Endothelial cell of umbilical vein (primary cell): ENCODE data around the gene RNF169. TPM values are rescaled to one million over a fixed set of nuclear protein-coding genes. Genes with fewer than 3 reads are reported as not detected.

Experiments
- BruUV-seq: library from RNA; stranded (reverse); fragments of 400-500 nt; replicated peaks from 2 replicates; lab custom pipeline; 2021; lab: Mats Ljungman, UMichigan
- CTCF ChIA-PET: fragments of 300-600, 350-600 bp; sonication (Branson Sonifier 250); formaldehyde crosslinking; loops from one replicate; lab custom pipeline; 2021; ENCODE audit warnings: antibody characterized with exemption, inconsistent platforms; lab: Charles Lee
- POLR2A ChIA-PET: fragments of 300-600, 350-600 bp; sonication (Branson Sonifier 250); formaldehyde crosslinking; loops from one replicate; lab custom pipeline; 2021; ENCODE audit warnings: antibody characterized with exemption, inconsistent platforms; lab: Charles Lee
- DNase-seq: peaks from one replicate; pipeline ENCODE4 v3.0.0-alpha.2; 2011; ENCODE audit warnings: low read depth, low spot score
- FAIRE-seq: peaks from 2 replicates; lab custom pipeline; 2011; peaks lifted over from hg19 to GRCh38; lab: Jason Lieb, UNC
- H2AFZ ChIP-seq: 2 replicates; pipeline ENCODE4 v1.6.0; 2012; ENCODE audit warnings: low read depth, low read length, control low read depth, inconsistent platforms
- H3K27ac ChIP-seq: 2 replicates; pipeline ENCODE4 v1.5.1; 2011; ENCODE audit warnings: low read depth, mild to moderate bottlenecking, control low read depth, low read length, moderate library complexity; ENCODE audit not compliant: insufficient read depth
- H3K27me3 ChIP-seq, 2 experiments: 2 replicates each; pipeline versions ENCODE4 v1.6.0 to v1.6.1; 2011; ENCODE audit warnings: low read length in 2 of 2, mixed read lengths in 1 of 2; ENCODE audit not compliant: control insufficient read depth in 2 of 2, insufficient read depth in 2 of 2
- H3K36me3 ChIP-seq, 2 experiments: 2 replicates in 1 of 2; 3 replicates in 1 of 2; pipeline ENCODE4 v1.5.1; 2011; ENCODE audit warnings: low read length in 2 of 2, mild to moderate bottlenecking in 1 of 2, moderate library complexity in 1 of 2; ENCODE audit not compliant: control insufficient read depth in 2 of 2, insufficient read depth in 2 of 2; ENCODE audit errors: extremely low read depth in 1 of 2
- H3K4me1 ChIP-seq: 3 replicates; pipeline ENCODE4 v1.5.1; 2011; ENCODE audit warnings: mild to moderate bottlenecking, low read length; ENCODE audit not compliant: control insufficient read depth, insufficient read depth; ENCODE audit errors: extremely low read depth
- H3K4me2 ChIP-seq: 2 replicates; pipeline ENCODE4 v1.6.1; 2011; ENCODE audit warnings: low read length, control low read depth, mixed read lengths; ENCODE audit not compliant: insufficient read depth
- H3K4me3 ChIP-seq, 3 experiments: fragments of 200-600 bp in 1 of 3; sonication (generic), shearing (Covaris generic) in 1 of 3; replicated peaks in 1 of 3; 2 replicates each; pipeline ENCODE4 v1.5.1; 2011 to 2016; ENCODE audit warnings: control low read depth in 3 of 3, low read length in 3 of 3, mild to moderate bottlenecking in 2 of 3, inconsistent platforms in 1 of 3, low read depth in 1 of 3, moderate library complexity in 1 of 3; ENCODE audit not compliant: insufficient read depth in 1 of 3
- H3K79me2 ChIP-seq: 2 replicates; pipeline ENCODE4 v1.6.0; 2012; ENCODE audit warnings: low read length, inconsistent platforms; ENCODE audit not compliant: control insufficient read depth, insufficient read depth
- H3K9ac ChIP-seq: replicated peaks from 2 replicates; pipeline ENCODE3; 2011; ENCODE audit warnings: low read length, control low read depth; ENCODE audit not compliant: insufficient read depth; ENCODE audit errors: extremely low read depth
- H3K9me1 ChIP-seq: replicated peaks from 3 replicates; pipeline ENCODE4 v1.6.0; 2011; ENCODE audit warnings: mild to moderate bottlenecking, low read length; ENCODE audit not compliant: control insufficient read depth, insufficient read depth; ENCODE audit errors: extremely low read depth
- H3K9me3 ChIP-seq: replicated peaks from 2 replicates; pipeline ENCODE4 v1.5.1; 2012; ENCODE audit warnings: low read length, inconsistent platforms; ENCODE audit not compliant: control insufficient read depth, insufficient read depth
- H4K20me1 ChIP-seq: replicated peaks from 2 replicates; pipeline ENCODE3; 2011; ENCODE audit warnings: mild to moderate bottlenecking, low read length; ENCODE audit not compliant: control insufficient read depth, insufficient read depth; ENCODE audit errors: extremely low read depth
- EZH2 ChIP-seq: IDR thresholded peaks from 2 replicates; pipeline ENCODE4 v1.6.1; 2012; ENCODE audit warnings: borderline replicate concordance, low read depth, mild to moderate bottlenecking, moderate library complexity, low read length, inconsistent platforms; ENCODE audit not compliant: severe bottlenecking
- FOS ChIP-seq: IDR thresholded peaks from 2 replicates; pipeline ENCODE4 v1.6.1; 2011; ENCODE audit warnings: mild to moderate bottlenecking, low read length, moderate library complexity, borderline replicate concordance; ENCODE audit not compliant: insufficient read depth
- GATA2 ChIP-seq: IDR thresholded peaks from 2 replicates; pipeline ENCODE4 v1.7.0; 2011; ENCODE audit warnings: low read depth, mild to moderate bottlenecking, moderate library complexity, mixed read lengths, low read length; ENCODE audit not compliant: insufficient read length, insufficient read depth
- JUN ChIP-seq: IDR thresholded peaks from 2 replicates; pipeline ENCODE4 v1.6.1; 2011; ENCODE audit warnings: borderline replicate concordance, low read depth; ENCODE audit not compliant: insufficient read length, insufficient read depth
- MYC ChIP-seq: IDR thresholded peaks from one replicate; pipeline ENCODE4 v1.6.1; 2011; ENCODE audit warnings: mild to moderate bottlenecking, low read depth, low read length
- POLR2A ChIP-seq: IDR thresholded peaks from 2 replicates; pipeline ENCODE4 v1.6.1; 2012; ENCODE audit warnings: low read depth, mild to moderate bottlenecking, control low read depth, low read length
- POLR2AphosphoS5 ChIP-seq: IDR thresholded peaks from 2 replicates; pipeline ENCODE4 v1.6.1; 2012; ENCODE audit warnings: low read depth, mild to moderate bottlenecking, control low read depth, low read length, moderate library complexity; ENCODE audit not compliant: insufficient read depth
- dilution Hi-C: fragments of 300-500 bp; cut with MboI; formaldehyde crosslinking; loops from one replicate; pipeline ENCODE4 v1.15.0; 2019; ENCODE audit warnings: low sequenced_read_pairs; ENCODE audit not compliant: extremely low pct_ligation_motif_present
- intact Hi-C: fragments of 100-400 bp; cut with micrococcal nuclease; formaldehyde crosslinking; loops from one replicate; pipeline ENCODE4 v1.10.0; 2022
- polyA plus RNA-seq, 4 experiments: library from polyadenylated mRNA; depleted of rRNA in 3 of 4; stranded (reverse) in 3 of 4; unstranded in 1 of 4; fragments of >200 nt; gene quantifications; 2 replicates each; pipeline versions ENCODE4 v1.2.1 to v1.2.3, GENCODE V29; 2011 to 2012; ENCODE audit warnings: missing spikeins in 1 of 4
- total RNA-seq: library from RNA; stranded (reverse); gene quantifications from 2 replicates; pipeline ENCODE4 v1.2.3, GENCODE V29; 2021
- TF ChIP-seq, protein P1 (sequence below), 2 donors: IDR thresholded peaks; 1 replicate in 1 of 2; 2 replicates in 1 of 2; pipeline ENCODE4 v1.5.1; 2011; ENCODE audit warnings: low read length in 2 of 2, mild to moderate bottlenecking in 2 of 2, moderate library complexity in 2 of 2, control low read depth in 1 of 2, inconsistent platforms in 1 of 2, low read depth in 1 of 2; ENCODE audit not compliant: insufficient read depth in 1 of 2; ENCODE audit errors: extremely low read depth in 1 of 2
- TF ChIP-seq, protein P2 (sequence below): IDR thresholded peaks from 2 replicates; pipeline ENCODE4 v1.6.1; 2011; ENCODE audit not compliant: insufficient read depth, insufficient read length

The RNF169 gene
- total and polyA plus RNA-seq, 2 donors (not counting 3 experiments of a cell fraction or from before 2014, with no cell fraction given): 5.8 to 21.3 TPM

DNA sequence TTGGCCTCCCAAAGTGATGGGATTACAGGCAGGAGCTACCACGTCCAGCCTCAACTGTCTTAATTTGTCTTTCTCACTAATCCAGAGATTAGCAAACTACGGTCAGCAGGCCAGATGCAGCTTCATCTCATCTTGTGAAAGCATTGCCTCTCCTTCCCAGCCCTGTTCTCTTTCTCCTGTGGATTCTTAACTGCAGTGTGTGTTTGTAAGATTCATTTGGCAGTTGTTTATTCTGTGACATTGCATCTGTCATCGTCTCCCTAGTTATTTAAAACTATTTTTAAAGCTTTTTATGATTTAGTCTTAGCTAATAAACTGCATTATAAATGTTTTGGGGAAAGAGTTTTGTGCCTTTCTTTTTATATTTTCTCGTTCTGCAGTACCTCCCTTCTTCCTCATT is 29.2 kb downstream of the RNF169 start:
- TF ChIP-seq, protein P1, sequence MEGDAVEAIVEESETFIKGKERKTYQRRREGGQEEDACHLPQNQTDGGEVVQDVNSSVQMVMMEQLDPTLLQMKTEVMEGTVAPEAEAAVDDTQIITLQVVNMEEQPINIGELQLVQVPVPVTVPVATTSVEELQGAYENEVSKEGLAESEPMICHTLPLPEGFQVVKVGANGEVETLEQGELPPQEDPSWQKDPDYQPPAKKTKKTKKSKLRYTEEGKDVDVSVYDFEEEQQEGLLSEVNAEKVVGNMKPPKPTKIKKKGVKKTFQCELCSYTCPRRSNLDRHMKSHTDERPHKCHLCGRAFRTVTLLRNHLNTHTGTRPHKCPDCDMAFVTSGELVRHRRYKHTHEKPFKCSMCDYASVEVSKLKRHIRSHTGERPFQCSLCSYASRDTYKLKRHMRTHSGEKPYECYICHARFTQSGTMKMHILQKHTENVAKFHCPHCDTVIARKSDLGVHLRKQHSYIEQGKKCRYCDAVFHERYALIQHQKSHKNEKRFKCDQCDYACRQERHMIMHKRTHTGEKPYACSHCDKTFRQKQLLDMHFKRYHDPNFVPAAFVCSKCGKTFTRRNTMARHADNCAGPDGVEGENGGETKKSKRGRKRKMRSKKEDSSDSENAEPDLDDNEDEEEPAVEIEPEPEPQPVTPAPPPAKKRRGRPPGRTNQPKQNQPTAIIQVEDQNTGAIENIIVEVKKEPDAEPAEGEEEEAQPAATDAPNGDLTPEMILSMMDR (IDR thresholded peaks at IDR 0.05; ENCODE audit: extremely low read depth in 1 of 2, insufficient read depth in 1 of 2, low read depth in 1 of 2, low read length in 2 of 2): no peak
- no peak for TF ChIP-seq EZH2
- TF ChIP-seq, protein P2, sequence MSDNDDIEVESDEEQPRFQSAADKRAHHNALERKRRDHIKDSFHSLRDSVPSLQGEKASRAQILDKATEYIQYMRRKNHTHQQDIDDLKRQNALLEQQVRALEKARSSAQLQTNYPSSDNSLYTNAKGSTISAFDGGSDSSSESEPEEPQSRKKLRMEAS: no peak
- TF ChIP-seq MYC: no peak
- no peak for TF ChIP-seq JUN
- no peak for TF ChIP-seq FOS
- TF ChIP-seq POLR2AphosphoS5: no peak
- no peak for TF ChIP-seq GATA2
- no peak for TF ChIP-seq POLR2A
- DNase-seq: no peak
- no TSS peak for BruUV-seq
- FAIRE-seq: no peak
- Histone ChIP-seq H3K27me3 (no peaks in the 10 kb centered on the region), H3K4me1 (peaks cover 11% of the 10 kb centered on the region), H3K79me2 (peaks cover 80% of the 10 kb centered on the region), H3K9ac (no peak overlapping the region), H3K36me3 (no peaks in the 10 kb centered on the region), H2AFZ (no peak overlapping the region), H3K4me2 (no peak overlapping the region), H3K4me3 (no peak overlapping the region), H4K20me1 (peaks cover 3% of the 10 kb centered on the region), H3K9me1 (no peaks in the 10 kb centered on the region), H3K9me3 (no peaks in the 10 kb centered on the region), H3K27ac (no peak overlapping the region)
- ChIA-PET CTCF (no interaction called here), POLR2A (no interaction called here)
- intact Hi-C loops (no loop called here), dilution Hi-C loops (no loop called here)
